Measurements from ENCODE around the gene MARCO.
"Not testable (repeated sequence)": the region's sequence is repeated elsewhere in the genome, so short reads cannot be mapped to it uniquely, and the experiment has no call there.

MARCO gene

GRCh38 chr2:118929059-118929458 lies 12.9 kb upstream of the MARCO start:
- no peak for DNase-seq

GRCh38 chr2:118932949-118933348 lies 9.0 kb upstream of the MARCO start:
- DNase-seq, result no peak

GRCh38 chr2:118936306-118936705 lies 5.7 kb upstream of the MARCO start:
- no peak for DNase-seq

DNA sequence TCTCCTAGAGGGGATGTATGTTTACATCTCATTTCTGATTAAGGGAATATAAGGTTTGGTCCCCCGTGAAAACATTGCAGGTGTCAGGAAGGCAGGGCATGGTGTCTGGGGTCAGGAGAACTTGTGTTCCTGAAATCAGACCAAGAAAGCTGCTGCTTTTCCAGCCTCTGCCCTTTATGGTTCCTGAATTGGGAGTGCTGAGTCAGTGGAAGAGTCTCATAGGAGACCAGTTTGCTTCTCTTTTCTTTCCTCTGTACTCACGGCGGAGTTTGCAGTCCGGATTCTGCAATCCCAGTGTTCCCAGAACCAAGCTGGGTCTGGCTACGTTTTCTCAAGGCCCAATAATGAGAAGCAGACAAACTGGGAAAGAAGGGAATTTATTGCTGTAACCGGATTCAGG lies 5.1 kb upstream of the MARCO start:
- no peak for DNase-seq

DNA sequence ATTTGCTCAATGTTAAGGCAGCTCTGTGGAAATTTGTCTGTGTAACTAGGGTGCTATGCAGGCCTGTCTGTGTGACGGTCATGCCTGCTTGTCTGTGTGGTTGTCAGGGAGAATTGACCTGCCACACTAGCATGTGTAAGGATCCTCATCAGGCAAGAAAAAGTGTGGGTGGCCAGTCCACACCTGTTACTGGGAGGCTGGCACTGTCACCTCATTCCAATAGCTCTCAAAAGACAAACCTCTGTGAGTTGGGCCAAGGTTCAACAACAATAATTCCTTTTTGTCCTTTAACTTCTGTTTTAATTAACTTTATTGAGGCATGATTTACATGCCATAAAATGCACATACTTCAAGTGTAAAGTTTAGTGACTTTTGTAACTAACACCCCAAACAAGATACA lies 4.2 kb upstream of the MARCO start:
- DNase-seq, result no peak

DNA sequence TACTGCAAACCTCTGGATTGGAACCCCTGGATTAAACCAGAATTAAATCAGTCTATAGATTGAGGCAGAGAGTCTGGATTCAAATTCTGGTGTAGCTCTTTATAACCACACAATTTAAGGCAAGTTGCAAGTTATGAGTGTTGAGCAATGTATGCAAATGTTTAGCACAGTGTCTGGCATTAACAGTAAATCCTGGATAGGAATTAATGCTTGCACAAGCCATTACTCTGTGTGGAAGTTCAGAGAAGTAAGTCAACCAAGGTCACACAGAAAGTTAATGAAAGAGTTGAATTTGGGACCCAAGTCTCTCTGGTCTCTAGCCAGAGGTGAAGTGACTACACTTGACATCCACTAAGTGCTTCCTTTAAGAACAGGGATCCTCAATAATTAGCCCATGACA lies 2.0 kb upstream of the MARCO start:
- no peak for DNase-seq

DNA sequence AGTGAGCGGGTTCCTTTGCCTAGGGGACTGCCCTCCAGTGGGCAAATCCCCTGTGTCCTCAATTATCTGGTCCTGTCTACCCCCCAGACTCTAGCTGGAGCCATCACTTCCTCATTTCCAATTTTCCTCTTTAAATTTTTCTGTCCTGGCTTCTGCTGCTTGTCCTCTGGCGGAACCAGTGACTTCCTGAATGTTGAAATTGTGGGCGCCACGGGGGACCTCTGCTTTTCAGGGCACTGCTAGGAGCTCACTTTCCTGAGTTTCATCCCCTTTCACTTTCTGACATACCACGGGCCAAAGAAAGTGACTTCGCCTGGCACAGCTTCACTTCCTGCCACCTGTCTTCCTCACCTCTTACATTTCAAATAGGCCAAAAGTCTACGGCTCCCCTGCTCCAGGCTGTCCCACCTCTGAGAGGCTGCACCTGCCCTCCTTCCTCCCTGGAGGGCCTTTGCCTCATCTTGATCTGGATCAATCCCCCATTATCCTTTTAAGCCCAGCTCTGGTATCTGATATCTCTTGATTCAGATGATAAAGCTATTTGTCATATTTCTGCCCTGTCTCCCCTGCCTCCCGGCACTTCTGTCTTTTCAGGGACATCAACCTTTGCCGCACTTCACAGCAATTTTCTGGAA lies 1.4 kb upstream of the MARCO start:
- DNase-seq, result no peak

GRCh38 chr2:118943286-118943685 lies 1.3 kb downstream of the MARCO start:
- no peak for DNase-seq

DNA sequence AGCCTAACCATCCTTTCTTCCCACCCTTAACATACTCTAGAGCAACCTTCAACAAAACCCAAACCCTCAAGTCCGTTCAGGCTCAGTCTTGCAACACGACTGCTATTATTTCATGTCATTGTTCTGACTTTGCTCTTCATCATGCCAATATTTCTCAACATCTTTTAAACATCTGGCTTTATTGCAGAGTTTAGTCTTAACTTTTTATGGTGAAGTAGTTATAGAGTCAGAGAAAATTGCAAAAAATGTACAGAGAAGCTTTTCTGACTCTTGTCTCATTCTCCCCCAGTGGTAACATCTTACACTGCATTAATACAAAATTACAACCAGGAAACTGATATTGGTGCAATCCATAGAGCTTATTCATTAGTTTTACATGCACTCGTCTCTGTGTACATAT lies 3.9 kb downstream of the MARCO start:
- no peak for DNase-seq

GRCh38 chr2:118948266-118948665 lies 6.3 kb downstream of the MARCO start:
- DNase-seq, result not testable (repeated sequence)

GRCh38 chr2:118954297-118955060 lies 12.5 kb downstream of the MARCO start:
- no peak for DNase-seq

GRCh38 chr2:118965737-118966136 lies 23.7 kb downstream of the MARCO start:
- no peak for DNase-seq

- no peak for DNase-seq
Measured at GRCh38 chr2:118967124-118967880, 25.3 kb downstream of the MARCO start.

GRCh38 chr2:118968042-118968441 lies 26.0 kb downstream of the MARCO start:
- no peak for DNase-seq

DNA sequence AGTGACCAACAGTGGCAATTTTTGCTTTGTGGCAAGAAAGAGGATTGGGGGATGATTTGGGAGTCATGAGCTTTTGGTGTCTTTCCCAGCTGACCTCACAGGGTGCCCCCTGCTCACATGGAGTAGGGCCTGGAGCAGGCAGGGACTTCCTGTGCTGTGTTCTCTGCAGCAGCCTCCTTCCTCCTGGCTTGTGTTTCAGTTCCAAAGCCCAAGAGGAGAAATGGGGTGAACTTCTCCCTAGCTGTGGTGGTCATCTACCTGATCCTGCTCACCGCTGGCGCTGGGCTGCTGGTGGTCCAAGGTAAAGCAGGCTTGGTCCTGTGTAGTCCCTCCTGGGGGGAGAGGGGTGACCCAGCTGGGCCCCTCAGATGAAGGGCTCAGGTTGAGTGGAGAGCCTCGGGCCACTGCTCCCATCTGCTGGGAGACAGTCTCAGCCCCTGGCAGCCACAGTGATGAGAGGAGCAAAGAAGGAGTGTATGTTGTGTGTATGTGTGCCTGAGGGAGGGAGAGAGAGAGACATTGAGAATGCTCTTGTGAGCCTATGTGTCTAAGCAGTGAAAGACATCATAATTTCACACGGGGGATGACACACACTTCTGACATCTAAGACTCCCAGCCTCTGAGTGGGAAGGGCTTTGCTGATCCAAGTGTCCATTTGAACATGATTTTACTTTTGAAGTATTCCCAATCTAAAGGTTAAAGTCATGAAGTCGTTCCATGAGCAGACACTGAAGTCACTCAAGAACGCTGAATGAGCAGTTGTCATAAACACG lies 27.2 kb downstream of the MARCO start:
- no peak for DNase-seq

- no peak for DNase-seq
Measured at GRCh38 chr2:118969734-118970395, 27.9 kb downstream of the MARCO start.

GRCh38 chr2:118970396-118971135 lies 28.6 kb downstream of the MARCO start:
- no peak for DNase-seq

DNA sequence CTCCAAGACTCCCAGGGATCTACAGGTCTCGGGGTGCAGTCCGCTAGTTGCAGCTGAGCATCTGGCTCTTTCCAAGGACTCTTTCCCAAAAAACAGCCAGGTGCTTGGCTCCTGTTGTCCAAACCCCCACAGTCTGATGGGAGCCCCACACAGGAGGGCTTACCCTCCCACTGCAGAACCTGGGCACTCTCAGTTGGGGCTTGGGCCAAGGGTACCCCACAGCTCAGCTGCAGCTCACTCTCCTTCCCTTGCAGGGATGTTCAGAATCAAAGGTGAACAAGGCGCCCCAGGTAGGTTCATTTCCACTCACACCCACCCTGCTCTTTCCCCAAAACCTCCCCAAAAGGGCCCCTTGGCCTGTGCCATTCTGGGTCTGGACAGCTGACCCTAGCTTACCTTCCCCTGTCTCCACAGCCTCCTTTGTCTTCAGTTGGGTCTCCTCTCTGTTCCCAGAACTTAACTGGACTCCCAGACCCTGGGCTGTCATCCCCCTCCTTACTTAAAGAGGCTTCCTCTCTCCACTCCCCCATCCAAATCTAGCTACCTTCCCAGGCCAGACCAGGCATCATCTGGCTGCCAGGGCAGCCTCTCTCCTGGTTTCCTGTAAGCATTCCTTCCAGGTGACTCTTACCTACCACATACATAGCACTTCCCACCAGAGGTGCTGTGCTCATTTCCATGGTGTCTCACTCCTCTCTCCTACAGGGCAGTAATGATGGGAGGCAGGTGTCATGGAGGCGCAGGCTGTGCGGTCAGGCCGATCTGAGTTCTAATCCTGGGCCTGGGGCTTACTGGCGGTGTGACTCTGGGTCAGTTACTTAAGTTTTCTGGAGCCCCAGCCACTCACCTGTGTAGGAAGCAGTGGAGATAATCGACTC lies 29.5 kb downstream of the MARCO start:
- no peak for DNase-seq

DNA sequence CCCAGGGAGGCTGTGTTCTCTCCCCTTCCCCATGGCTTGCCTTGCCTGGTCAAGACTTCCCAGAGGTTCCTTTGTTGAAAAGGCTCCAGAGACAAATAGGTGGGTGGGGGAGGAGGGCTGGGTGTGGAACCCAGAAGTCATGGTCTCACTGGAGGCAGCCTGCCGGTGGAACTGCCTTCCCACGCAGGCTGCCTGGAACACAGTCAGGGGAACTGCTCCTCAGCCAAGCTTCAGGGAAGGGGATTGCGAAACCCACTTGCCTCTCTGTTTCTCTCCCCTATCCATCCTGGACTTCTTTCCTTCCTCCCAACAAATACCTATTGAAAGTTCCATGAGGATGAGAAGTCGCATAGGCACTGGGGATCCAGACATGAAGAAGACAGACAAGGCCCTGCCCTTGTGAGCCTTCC lies 31.6 kb downstream of the MARCO start:
- no peak for DNase-seq

DNA sequence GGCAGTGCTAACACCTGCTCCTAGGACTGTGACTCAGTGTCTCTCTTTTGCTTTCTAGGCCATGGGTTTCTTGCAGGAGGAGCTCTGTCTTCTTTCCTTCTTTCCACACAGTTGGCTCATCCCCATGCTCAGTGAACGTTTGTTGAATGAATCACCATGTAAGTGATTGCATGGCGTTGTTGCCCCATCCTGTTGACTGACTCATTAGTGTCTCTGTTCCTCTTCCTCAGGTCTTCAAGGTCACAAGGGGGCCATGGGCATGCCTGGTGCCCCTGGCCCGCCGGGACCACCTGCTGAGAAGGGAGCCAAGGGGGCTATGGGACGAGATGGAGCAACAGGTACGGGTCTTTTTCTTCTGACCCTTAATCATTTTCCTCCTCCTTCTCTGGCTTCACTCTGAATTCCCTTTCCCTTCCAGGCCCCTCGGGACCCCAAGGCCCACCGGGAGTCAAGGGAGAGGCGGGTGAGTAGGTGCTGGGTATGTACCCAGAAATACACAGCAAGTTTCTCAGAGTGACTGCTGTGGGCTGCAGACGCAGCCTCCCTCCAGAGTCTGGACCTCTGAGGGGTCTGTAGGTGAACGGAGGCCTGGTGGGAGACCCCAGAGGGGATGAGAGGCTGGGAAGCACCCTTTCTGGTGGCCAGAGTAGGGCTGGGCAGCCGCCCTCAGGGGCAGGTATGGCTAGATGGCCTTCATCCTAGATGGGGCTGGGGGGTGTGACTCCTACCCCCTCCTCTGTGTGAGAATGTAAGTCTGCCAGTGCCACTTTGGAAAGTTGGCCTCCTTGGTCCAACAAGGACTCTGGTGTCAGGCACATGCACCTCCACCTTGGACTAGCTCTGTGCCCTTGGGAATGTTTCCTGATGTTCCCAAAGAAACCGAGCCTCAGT lies 32.4 kb downstream of the MARCO start:
- no peak for DNase-seq
